ENCODE data around the gene TTC13. TPM values are rescaled to one million over a fixed set of nuclear protein-coding genes. Genes with fewer than 3 reads are reported as not detected.
A peak's percentile ranks its signal among the peaks of the same experiment; 100 is the strongest.

TTC13 gene
- total and polyA plus RNA-seq, 10 of the 15 experiments (the other 5 are each of a cell fraction or from before 2014, with no cell fraction given) = 5.8 to 30.8 (median 18.5) TPM

DNA sequence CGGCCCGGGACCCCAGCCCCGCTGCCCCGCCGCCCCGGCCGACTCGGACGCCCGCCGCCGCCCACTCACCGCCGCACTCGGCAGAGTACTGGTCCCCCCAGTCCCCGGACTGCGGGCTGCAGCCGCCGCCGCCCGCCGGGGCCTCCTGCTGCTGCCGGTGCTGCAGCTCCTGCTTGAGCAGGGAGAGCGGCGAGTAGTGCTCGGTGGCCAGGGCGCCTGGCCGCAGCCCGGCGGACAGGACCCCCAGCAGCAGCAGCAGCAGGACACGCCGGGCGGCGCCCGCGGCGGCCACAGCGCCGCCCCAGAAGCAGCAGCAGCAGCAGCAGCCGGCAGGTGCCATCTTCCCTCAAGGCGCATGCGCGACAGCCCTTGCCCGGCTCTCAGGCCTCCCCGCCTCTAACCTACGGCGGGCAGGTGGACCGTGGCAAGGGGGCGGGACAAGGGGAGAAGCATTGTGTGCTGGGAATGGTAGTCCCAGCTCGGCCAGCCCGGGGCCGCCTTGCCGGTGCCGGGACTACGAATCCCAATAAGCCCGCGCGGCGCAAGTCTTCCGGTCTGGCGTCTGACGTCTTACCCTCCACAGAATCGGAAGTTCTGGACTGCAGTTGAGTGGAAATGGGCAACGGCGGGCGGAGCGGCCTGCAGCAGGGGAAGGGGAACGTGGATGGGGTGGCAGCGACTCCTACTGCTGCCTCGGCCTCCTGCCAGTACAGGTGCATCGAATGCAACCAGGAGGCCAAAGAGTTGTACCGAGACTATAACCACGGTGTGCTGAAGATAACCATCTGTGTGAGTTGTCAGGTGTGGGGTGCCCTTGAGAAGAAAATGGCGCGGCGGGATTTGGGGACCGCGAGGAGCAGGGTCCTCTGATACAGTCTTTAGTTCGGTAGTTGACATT, at the start of gene TTC13, which contains the start of gene ARV1 (continued):
- TF ChIP-seq PRDM15 (CRISPR knock-in tag; IDR thresholded peaks at IDR 0.05) (no peak), HDAC6 (IDR thresholded peaks at IDR 0.05; ENCODE audit: unreplicated experiment) (no peak), CREB1 (IDR thresholded peaks at IDR 0.05; ENCODE audit: low read depth) (peak; percentile 96), MEF2B (IDR thresholded peaks at IDR 0.05; ENCODE audit: partially characterized antibody, poor library complexity, severe bottlenecking) (no peak), REST (IDR thresholded peaks at IDR 0.05; ENCODE audit: low read depth, low read length) (no peak), ZNF24 (IDR thresholded peaks at IDR 0.05) (0 out of 2 replicates have a peak, but pooled peaks have one; percentile 29), PBX3 (IDR thresholded peaks at IDR 0.05; ENCODE audit: insufficient replicate concordance, low read depth, low read length) (no peak), SIN3A (IDR thresholded peaks at IDR 0.05; ENCODE audit: low read depth, low read length) (peak; percentile 80; the same call in 1 of the 2 replicates)
- TF ChIP-seq, protein P1, sequence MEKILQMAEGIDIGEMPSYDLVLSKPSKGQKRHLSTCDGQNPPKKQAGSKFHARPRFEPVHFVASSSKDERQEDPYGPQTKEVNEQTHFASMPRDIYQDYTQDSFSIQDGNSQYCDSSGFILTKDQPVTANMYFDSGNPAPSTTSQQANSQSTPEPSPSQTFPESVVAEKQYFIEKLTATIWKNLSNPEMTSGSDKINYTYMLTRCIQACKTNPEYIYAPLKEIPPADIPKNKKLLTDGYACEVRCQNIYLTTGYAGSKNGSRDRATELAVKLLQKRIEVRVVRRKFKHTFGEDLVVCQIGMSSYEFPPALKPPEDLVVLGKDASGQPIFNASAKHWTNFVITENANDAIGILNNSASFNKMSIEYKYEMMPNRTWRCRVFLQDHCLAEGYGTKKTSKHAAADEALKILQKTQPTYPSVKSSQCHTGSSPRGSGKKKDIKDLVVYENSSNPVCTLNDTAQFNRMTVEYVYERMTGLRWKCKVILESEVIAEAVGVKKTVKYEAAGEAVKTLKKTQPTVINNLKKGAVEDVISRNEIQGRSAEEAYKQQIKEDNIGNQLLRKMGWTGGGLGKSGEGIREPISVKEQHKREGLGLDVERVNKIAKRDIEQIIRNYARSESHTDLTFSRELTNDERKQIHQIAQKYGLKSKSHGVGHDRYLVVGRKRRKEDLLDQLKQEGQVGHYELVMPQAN (conservative IDR thresholded peaks at IDR 0.05) = peak; percentile 68
- TF ChIP-seq, protein P2, sequence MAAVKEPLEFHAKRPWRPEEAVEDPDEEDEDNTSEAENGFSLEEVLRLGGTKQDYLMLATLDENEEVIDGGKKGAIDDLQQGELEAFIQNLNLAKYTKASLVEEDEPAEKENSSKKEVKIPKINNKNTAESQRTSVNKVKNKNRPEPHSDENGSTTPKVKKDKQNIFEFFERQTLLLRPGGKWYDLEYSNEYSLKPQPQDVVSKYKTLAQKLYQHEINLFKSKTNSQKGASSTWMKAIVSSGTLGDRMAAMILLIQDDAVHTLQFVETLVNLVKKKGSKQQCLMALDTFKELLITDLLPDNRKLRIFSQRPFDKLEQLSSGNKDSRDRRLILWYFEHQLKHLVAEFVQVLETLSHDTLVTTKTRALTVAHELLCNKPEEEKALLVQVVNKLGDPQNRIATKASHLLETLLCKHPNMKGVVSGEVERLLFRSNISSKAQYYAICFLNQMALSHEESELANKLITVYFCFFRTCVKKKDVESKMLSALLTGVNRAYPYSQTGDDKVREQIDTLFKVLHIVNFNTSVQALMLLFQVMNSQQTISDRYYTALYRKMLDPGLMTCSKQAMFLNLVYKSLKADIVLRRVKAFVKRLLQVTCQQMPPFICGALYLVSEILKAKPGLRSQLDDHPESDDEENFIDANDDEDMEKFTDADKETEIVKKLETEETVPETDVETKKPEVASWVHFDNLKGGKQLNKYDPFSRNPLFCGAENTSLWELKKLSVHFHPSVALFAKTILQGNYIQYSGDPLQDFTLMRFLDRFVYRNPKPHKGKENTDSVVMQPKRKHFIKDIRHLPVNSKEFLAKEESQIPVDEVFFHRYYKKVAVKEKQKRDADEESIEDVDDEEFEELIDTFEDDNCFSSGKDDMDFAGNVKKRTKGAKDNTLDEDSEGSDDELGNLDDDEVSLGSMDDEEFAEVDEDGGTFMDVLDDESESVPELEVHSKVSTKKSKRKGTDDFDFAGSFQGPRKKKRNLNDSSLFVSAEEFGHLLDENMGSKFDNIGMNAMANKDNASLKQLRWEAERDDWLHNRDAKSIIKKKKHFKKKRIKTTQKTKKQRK (IDR thresholded peaks at IDR 0.05; ENCODE audit: low read depth, low read length) = no peak
- TF ChIP-seq, protein P3, sequence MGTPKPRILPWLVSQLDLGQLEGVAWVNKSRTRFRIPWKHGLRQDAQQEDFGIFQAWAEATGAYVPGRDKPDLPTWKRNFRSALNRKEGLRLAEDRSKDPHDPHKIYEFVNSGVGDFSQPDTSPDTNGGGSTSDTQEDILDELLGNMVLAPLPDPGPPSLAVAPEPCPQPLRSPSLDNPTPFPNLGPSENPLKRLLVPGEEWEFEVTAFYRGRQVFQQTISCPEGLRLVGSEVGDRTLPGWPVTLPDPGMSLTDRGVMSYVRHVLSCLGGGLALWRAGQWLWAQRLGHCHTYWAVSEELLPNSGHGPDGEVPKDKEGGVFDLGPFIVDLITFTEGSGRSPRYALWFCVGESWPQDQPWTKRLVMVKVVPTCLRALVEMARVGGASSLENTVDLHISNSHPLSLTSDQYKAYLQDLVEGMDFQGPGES (IDR thresholded peaks at IDR 0.05) = no peak

Data from GM12878 (cell line).